WTC11 (cell line): ENCODE results near the gene EIF3M. TPM values are rescaled to one million over a fixed set of nuclear protein-coding genes. Genes with fewer than 3 reads are reported as not detected.
"Not testable (repeated sequence)": the region's sequence is repeated elsewhere in the genome, so short reads cannot be mapped to it uniquely, and the experiment has no call there.

ENCODE experiments used
- ATAC-seq: fragments of 200-7000 bp; cut with Tn5 transposase; 2 replicates; pipeline ENCODE4 v1.10.0; 2021; ENCODE audit warnings: mild to moderate bottlenecking, moderate library complexity
- CTCF ChIA-PET: fragments of 300-600 bp; sonication (Branson Sonifier 250); formaldehyde crosslinking; loops from one replicate; lab custom pipeline; 2021; ENCODE audit warnings: antibody characterized with exemption; lab: Charles Lee
- POLR2A ChIA-PET: fragments of 350-600 bp; sonication (Branson Sonifier 250); formaldehyde crosslinking; loops from one replicate; lab custom pipeline; 2021; ENCODE audit warnings: antibody characterized with exemption; lab: Charles Lee
- DNase-seq: peaks from one replicate; pipeline ENCODE4 v3.0.0; 2021; ENCODE audit warnings: low spot score
- H3K27ac Mint-ChIP-seq: 2 replicates; pipeline ENCODE4 v1.8.0; 2021; ENCODE audit warnings: mixed read lengths
- H3K27me3 Mint-ChIP-seq: 2 replicates; pipeline ENCODE4 v1.8.0; 2021; ENCODE audit warnings: low read depth, mild to moderate bottlenecking, moderate library complexity, mixed read lengths
- H3K36me3 Mint-ChIP-seq: 2 replicates; pipeline ENCODE4 v1.8.0; 2021; ENCODE audit warnings: mixed read lengths
- H3K4me1 Mint-ChIP-seq: 2 replicates; pipeline ENCODE4 v1.8.0; 2022; ENCODE audit warnings: mixed read lengths
- H3K4me3 Mint-ChIP-seq: 2 replicates; pipeline ENCODE4 v1.8.0; 2021; ENCODE audit warnings: mild to moderate bottlenecking, moderate library complexity, mixed read lengths
- H3K9me3 Mint-ChIP-seq: 2 replicates; pipeline ENCODE4 v1.8.0; 2021; ENCODE audit warnings: mixed read lengths
- ATF1 ChIP-seq: sonication (generic); formaldehyde crosslinking; IDR thresholded peaks from 2 replicates; pipeline ENCODE4 v1.8.1; 2023; ENCODE audit warnings: mild to moderate bottlenecking, moderate library complexity, missing genetic modification reagents
- HMGA2 ChIP-seq: fragments of 250-450 bp; sonication (Bioruptor Pico); IDR thresholded peaks from 2 replicates; pipeline ENCODE4 v1.4.0; 2021; ENCODE audit warnings: mild to moderate bottlenecking, moderate library complexity
- JAZF1 ChIP-seq: fragments of 250-450 bp; sonication (Bioruptor Pico); IDR thresholded peaks from 2 replicates; pipeline ENCODE4 v1.9.0; 2021; ENCODE audit warnings: moderate library complexity, mild to moderate bottlenecking, inconsistent platforms
- KAT7 ChIP-seq: sonication (generic); formaldehyde crosslinking; IDR thresholded peaks from 2 replicates; pipeline ENCODE4 v1.8.1; 2023; ENCODE audit warnings: missing genetic modification reagents, mild to moderate bottlenecking, borderline replicate concordance
- MYBL2 ChIP-seq: sonication (generic); formaldehyde crosslinking; IDR thresholded peaks from 2 replicates; pipeline ENCODE4 v1.8.1; 2023; ENCODE audit warnings: mild to moderate bottlenecking, moderate library complexity, missing genetic modification reagents
- NFATC4 ChIP-seq: fragments of 250-450 bp; sonication (Bioruptor Pico); IDR thresholded peaks from 2 replicates; pipeline ENCODE4 v1.9.0; 2021; ENCODE audit warnings: mild to moderate bottlenecking
- NR2C2 ChIP-seq: sonication (generic); formaldehyde crosslinking; IDR thresholded peaks from 2 replicates; pipeline ENCODE4 v1.8.0; 2022; ENCODE audit warnings: mild to moderate bottlenecking, missing genetic modification reagents
- NR3C1 ChIP-seq: sonication (generic); formaldehyde crosslinking; conservative IDR thresholded peaks from 2 replicates; pipeline ENCODE4 v1.8.1; 2023; ENCODE audit warnings: low read depth, mild to moderate bottlenecking, missing genetic modification reagents
- RELA ChIP-seq: sonication (generic); formaldehyde crosslinking; IDR thresholded peaks from 2 replicates; pipeline ENCODE4 v1.8.1; 2022; ENCODE audit warnings: missing genetic modification reagents, mild to moderate bottlenecking, borderline replicate concordance
- SMAD4 ChIP-seq: sonication (generic); formaldehyde crosslinking; IDR thresholded peaks from 2 replicates; pipeline ENCODE4 v1.8.0; 2022; ENCODE audit warnings: mild to moderate bottlenecking, missing genetic modification reagents
- SOX15 ChIP-seq: fragments of 250-450 bp; sonication (Bioruptor Pico); IDR thresholded peaks from 2 replicates; pipeline ENCODE4 v1.9.0; 2021; ENCODE audit warnings: mild to moderate bottlenecking
- SP1 ChIP-seq: sonication (generic); formaldehyde crosslinking; conservative IDR thresholded peaks from 2 replicates; pipeline ENCODE4 v1.8.1; 2022; ENCODE audit warnings: missing genetic modification reagents
- ZNF281 ChIP-seq: sonication (generic); formaldehyde crosslinking; IDR thresholded peaks from 2 replicates; pipeline ENCODE4 v1.8.0; 2023; ENCODE audit warnings: mild to moderate bottlenecking, missing genetic modification reagents
- ZNF416 ChIP-seq: fragments of 250-450 bp; sonication (Bioruptor Pico); IDR thresholded peaks from 2 replicates; pipeline ENCODE4 v1.9.0; 2021; ENCODE audit warnings: mild to moderate bottlenecking, inconsistent platforms
- total RNA-seq: library from RNA; stranded (reverse); gene quantifications from 3 replicates; pipeline ENCODE4 v1.2.3, GENCODE V29; 2021
- TF ChIP-seq, protein P1 (sequence below): sonication (generic); formaldehyde crosslinking; IDR thresholded peaks from 2 replicates; pipeline ENCODE4 v1.8.0; 2023; ENCODE audit warnings: missing genetic modification reagents
- TF ChIP-seq, protein P2 (sequence below): sonication (generic); formaldehyde crosslinking; IDR thresholded peaks from 2 replicates; pipeline ENCODE4 v1.8.1; 2022; ENCODE audit warnings: mild to moderate bottlenecking, missing genetic modification reagents, moderate library complexity, borderline replicate concordance
- TF ChIP-seq, protein P3 (sequence below): fragments of 250-450 bp; sonication (Bioruptor Pico); conservative IDR thresholded peaks from 2 replicates; pipeline ENCODE4 v1.9.0; 2021; ENCODE audit warnings: mild to moderate bottlenecking
- TF ChIP-seq, protein P4 (sequence below): sonication (generic); formaldehyde crosslinking; IDR thresholded peaks from 2 replicates; pipeline ENCODE4 v1.8.0; 2022; ENCODE audit warnings: missing genetic modification reagents
- TF ChIP-seq, protein P5 (sequence below): sonication (generic); formaldehyde crosslinking; IDR thresholded peaks from 2 replicates; pipeline ENCODE4 v1.8.0; 2022; ENCODE audit warnings: mild to moderate bottlenecking, missing genetic modification reagents

The EIF3M gene
- total RNA-seq, 1 experiment from 2014 or later, result 365 TPM

- ATAC-seq, H3K4me3 Mint-ChIP-seq, H3K27me3 Mint-ChIP-seq, POLR2A ChIA-PET, CTCF ChIA-PET, DNase-seq, H3K4me1 Mint-ChIP-seq, H3K27ac Mint-ChIP-seq: not testable (repeated sequence)
- H3K9me3 Mint-ChIP-seq, result peaks cover 39% of the 10 kb centered on the region
- H3K36me3 Mint-ChIP-seq, result peaks cover 46% of the 10 kb centered on the region
These were observed 25.2 kb downstream of the EIF3M start for GRCh38 chr11:32608826-32609225.

DNA sequence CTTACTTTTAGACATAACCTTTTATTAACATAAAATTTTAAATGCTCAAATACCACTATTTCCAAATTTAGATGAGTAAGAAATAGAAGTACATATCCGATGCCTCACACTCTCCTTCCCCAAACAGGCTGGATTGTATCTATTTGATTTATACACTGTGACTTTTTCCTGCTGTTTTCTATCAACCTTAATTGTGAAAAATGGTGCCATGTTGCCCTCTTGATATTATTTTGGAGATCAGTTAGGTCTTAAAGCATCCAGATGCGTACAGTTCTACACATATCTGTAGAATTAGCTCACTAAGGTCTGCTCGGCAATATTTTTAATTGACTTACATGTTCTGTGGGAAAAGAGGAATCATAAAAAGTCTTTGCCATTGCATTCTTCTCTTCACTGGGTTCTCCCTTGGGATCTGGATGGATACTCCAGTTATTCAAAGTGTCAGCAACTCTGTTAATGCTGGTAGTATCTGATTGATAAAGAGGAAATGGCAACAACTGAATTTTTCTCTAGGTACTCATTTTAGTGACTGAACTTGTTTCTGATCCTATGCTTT, 27.2 kb downstream of the EIF3M start:
- no peaks in the 10 kb centered on the region; the same call in 1 of the 2 replicates for H3K27me3 Mint-ChIP-seq
- POLR2A ChIA-PET, result no interaction called here
- H3K27ac Mint-ChIP-seq, result no peak overlapping the region
- H3K4me1 Mint-ChIP-seq, result peaks cover 4% of the 10 kb centered on the region
- TF ChIP-seq JAZF1, result no peak
- TF ChIP-seq, protein P1, sequence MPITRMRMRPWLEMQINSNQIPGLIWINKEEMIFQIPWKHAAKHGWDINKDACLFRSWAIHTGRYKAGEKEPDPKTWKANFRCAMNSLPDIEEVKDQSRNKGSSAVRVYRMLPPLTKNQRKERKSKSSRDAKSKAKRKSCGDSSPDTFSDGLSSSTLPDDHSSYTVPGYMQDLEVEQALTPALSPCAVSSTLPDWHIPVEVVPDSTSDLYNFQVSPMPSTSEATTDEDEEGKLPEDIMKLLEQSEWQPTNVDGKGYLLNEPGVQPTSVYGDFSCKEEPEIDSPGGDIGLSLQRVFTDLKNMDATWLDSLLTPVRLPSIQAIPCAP (CRISPR knock-in tag), result no peak
- no peak for TF ChIP-seq RELA
- TF ChIP-seq KAT7 (CRISPR knock-in tag), result no peak
- TF ChIP-seq NR2C2 (CRISPR knock-in tag), result no peak
- no peak for TF ChIP-seq ZNF416 (CRISPR knock-in tag)
- no peak for TF ChIP-seq NR3C1
- no peak for TF ChIP-seq SOX15
- TF ChIP-seq MYBL2 (CRISPR knock-in tag), result no peak
- TF ChIP-seq, protein P2, sequence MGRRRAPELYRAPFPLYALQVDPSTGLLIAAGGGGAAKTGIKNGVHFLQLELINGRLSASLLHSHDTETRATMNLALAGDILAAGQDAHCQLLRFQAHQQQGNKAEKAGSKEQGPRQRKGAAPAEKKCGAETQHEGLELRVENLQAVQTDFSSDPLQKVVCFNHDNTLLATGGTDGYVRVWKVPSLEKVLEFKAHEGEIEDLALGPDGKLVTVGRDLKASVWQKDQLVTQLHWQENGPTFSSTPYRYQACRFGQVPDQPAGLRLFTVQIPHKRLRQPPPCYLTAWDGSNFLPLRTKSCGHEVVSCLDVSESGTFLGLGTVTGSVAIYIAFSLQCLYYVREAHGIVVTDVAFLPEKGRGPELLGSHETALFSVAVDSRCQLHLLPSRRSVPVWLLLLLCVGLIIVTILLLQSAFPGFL, result no peak
- no peak for TF ChIP-seq NFATC4
- TF ChIP-seq, protein P3, sequence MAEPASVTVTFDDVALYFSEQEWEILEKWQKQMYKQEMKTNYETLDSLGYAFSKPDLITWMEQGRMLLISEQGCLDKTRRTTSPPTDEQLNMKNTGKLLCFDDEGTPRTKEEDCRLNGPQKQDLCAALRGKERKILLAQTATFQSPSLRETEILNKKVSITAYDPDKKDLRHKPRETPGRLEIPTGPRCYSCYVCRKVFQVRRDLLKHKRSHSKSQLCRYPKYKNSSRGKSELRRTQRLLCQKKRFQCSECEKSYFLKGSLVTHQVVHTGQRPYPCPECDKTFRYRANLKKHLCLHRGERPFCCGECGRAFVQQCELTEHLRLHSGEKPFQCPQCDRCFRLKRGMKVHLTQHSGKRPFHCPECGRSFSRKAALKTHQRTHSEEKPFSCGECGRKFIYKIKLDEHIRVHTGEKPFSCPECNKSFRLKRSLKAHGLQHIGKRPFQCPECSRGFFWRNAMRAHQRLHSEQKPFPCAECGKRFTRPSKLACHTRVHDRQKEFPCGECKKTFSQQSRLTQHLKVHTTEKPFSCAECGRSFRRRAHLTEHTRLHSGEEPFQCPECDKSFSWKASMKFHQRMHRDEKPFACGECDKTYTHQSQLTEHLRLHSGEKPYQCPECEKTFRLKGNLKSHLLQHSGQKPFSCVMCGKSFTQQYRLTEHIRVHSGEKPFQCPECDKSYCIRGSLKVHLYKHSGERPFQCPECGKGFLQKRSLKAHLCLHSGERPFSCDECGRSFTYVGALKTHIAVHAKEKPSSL, result no peak
- no peak overlapping the region for H3K4me3 Mint-ChIP-seq
- DNase-seq (no peak), ATAC-seq (no peak)
- CTCF ChIA-PET, result no interaction called here
- H3K36me3 Mint-ChIP-seq, result peaks cover 30% of the 10 kb centered on the region
- H3K9me3 Mint-ChIP-seq, result peaks cover 39% of the 10 kb centered on the region

GRCh38 chr11:32613500-32614151, 30.0 kb downstream of the EIF3M start:
- Mint-ChIP-seq H3K4me3 (no peak overlapping the region), H3K36me3 (peaks cover 10% of the 10 kb centered on the region), H3K27ac (no peak overlapping the region), H3K27me3 (no peaks in the 10 kb centered on the region; the same call in 1 of the 2 replicates), H3K4me1 (peaks cover 4% of the 10 kb centered on the region), H3K9me3 (peaks cover 24% of the 10 kb centered on the region)
- ChIA-PET CTCF (no interaction called here), POLR2A (no interaction called here)
- DNase-seq (no peak), ATAC-seq (no peak)
- TF ChIP-seq SP1 (CRISPR knock-in tag) (no peak), ATF1 (CRISPR knock-in tag) (no peak), ZNF281 (CRISPR knock-in tag) (no peak), SMAD4 (CRISPR knock-in tag) (no peak), JAZF1 (no peak), NR3C1 (no peak), HMGA2 (CRISPR knock-in tag) (no peak)
- TF ChIP-seq, protein P4, sequence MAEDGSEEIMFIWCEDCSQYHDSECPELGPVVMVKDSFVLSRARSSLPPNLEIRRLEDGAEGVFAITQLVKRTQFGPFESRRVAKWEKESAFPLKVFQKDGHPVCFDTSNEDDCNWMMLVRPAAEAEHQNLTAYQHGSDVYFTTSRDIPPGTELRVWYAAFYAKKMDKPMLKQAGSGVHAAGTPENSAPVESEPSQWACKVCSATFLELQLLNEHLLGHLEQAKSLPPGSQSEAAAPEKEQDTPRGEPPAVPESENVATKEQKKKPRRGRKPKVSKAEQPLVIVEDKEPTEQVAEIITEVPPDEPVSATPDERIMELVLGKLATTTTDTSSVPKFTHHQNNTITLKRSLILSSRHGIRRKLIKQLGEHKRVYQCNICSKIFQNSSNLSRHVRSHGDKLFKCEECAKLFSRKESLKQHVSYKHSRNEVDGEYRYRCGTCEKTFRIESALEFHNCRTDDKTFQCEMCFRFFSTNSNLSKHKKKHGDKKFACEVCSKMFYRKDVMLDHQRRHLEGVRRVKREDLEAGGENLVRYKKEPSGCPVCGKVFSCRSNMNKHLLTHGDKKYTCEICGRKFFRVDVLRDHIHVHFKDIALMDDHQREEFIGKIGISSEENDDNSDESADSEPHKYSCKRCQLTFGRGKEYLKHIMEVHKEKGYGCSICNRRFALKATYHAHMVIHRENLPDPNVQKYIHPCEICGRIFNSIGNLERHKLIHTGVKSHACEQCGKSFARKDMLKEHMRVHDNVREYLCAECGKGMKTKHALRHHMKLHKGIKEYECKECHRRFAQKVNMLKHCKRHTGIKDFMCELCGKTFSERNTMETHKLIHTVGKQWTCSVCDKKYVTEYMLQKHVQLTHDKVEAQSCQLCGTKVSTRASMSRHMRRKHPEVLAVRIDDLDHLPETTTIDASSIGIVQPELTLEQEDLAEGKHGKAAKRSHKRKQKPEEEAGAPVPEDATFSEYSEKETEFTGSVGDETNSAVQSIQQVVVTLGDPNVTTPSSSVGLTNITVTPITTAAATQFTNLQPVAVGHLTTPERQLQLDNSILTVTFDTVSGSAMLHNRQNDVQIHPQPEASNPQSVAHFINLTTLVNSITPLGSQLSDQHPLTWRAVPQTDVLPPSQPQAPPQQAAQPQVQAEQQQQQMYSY (CRISPR knock-in tag), result no peak
- TF ChIP-seq, protein P5, sequence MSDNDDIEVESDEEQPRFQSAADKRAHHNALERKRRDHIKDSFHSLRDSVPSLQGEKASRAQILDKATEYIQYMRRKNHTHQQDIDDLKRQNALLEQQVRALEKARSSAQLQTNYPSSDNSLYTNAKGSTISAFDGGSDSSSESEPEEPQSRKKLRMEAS, result no peak
